Ishikawa (cell line): ENCODE results near the gene CALHM3.

ENCODE experiments used
- CEBPB ChIP-seq: IDR thresholded peaks from 2 replicates; pipeline ENCODE4 v1.6.1; 2012
- CREB1 ChIP-seq: IDR thresholded peaks from 2 replicates; pipeline ENCODE4 v1.6.1; 2012; ENCODE audit warnings: low read depth
- EGR1 ChIP-seq: IDR thresholded peaks from 2 replicates; pipeline ENCODE4 v1.6.1; 2012
- EP300 ChIP-seq: IDR thresholded peaks from 2 replicates; pipeline ENCODE4 v1.6.1; 2012; ENCODE audit warnings: borderline replicate concordance
- FOXM1 ChIP-seq: IDR thresholded peaks from 2 replicates; pipeline ENCODE4 v1.6.1; 2012; ENCODE audit warnings: low read depth, borderline replicate concordance
- NFIC ChIP-seq: IDR thresholded peaks from 2 replicates; pipeline ENCODE4 v1.6.1; 2012
- RAD21 ChIP-seq: IDR thresholded peaks from 2 replicates; pipeline ENCODE4 v1.6.1; 2012; ENCODE audit warnings: low read depth
- TAF1 ChIP-seq: IDR thresholded peaks from 2 replicates; pipeline ENCODE4 v1.6.1; 2012; ENCODE audit warnings: low read depth, mild to moderate bottlenecking
- TCF12 ChIP-seq: IDR thresholded peaks from 2 replicates; pipeline ENCODE4 v1.6.1; 2012; ENCODE audit warnings: low read depth
- TEAD4 ChIP-seq: IDR thresholded peaks from 2 replicates; pipeline ENCODE4 v1.6.1; 2012
- YY1 ChIP-seq: IDR thresholded peaks from 2 replicates; pipeline ENCODE4 v1.6.1; 2012; ENCODE audit warnings: low read depth
- ZBTB7A ChIP-seq: IDR thresholded peaks from 2 replicates; pipeline ENCODE4 v1.6.1; 2012; ENCODE audit warnings: low read depth
- TF ChIP-seq, protein P1 (sequence below): IDR thresholded peaks from 2 replicates; pipeline ENCODE4 v1.6.1; 2012
- TF ChIP-seq, protein P2 (sequence below): IDR thresholded peaks from 2 replicates; pipeline ENCODE4 v1.6.1; 2012; ENCODE audit warnings: low read depth, mild to moderate bottlenecking
- TF ChIP-seq, protein P3 (sequence below): IDR thresholded peaks from 2 replicates; pipeline ENCODE4 v1.6.1; 2012

Gene CALHM3

DNA sequence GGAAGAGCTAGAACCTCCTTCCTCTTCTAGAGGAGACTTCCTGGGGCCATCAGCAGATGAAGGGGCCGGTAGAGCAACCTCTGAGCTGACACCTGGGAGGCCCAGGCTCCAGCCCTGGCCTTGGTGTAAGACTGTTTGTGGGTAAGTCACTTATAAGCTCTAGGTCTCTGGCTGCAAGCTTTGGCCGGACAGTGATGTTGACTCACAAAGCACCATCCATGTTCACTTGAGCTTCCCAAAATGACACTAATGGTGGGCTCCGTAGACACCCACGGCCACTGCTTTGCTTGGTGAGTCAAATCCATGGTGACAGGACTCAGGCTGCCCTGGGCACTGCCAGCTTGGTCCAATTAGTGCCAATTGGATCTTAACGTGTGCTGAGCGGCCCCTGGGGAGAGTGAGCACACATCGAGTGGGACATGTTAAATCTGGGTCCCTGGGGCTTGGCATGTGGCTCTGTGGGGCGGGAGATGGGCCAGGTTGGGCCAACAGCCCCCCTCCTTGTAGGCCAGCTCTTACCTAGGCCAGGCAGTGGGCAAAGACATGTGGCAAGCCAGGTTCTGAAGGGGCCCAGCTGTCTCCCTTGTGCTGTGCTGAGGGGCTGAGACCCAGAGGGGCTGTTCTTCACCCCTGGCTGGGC is 31.1 kb upstream of the CALHM3 start:
- TF ChIP-seq TAF1: no peak
- no peak for TF ChIP-seq YY1
- no peak for TF ChIP-seq EP300
- TF ChIP-seq CREB1: no peak
- no peak for TF ChIP-seq FOXM1
- TF ChIP-seq, protein P1, sequence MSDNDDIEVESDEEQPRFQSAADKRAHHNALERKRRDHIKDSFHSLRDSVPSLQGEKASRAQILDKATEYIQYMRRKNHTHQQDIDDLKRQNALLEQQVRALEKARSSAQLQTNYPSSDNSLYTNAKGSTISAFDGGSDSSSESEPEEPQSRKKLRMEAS: no peak
- no peak for TF ChIP-seq TEAD4
- TF ChIP-seq, protein P2, sequence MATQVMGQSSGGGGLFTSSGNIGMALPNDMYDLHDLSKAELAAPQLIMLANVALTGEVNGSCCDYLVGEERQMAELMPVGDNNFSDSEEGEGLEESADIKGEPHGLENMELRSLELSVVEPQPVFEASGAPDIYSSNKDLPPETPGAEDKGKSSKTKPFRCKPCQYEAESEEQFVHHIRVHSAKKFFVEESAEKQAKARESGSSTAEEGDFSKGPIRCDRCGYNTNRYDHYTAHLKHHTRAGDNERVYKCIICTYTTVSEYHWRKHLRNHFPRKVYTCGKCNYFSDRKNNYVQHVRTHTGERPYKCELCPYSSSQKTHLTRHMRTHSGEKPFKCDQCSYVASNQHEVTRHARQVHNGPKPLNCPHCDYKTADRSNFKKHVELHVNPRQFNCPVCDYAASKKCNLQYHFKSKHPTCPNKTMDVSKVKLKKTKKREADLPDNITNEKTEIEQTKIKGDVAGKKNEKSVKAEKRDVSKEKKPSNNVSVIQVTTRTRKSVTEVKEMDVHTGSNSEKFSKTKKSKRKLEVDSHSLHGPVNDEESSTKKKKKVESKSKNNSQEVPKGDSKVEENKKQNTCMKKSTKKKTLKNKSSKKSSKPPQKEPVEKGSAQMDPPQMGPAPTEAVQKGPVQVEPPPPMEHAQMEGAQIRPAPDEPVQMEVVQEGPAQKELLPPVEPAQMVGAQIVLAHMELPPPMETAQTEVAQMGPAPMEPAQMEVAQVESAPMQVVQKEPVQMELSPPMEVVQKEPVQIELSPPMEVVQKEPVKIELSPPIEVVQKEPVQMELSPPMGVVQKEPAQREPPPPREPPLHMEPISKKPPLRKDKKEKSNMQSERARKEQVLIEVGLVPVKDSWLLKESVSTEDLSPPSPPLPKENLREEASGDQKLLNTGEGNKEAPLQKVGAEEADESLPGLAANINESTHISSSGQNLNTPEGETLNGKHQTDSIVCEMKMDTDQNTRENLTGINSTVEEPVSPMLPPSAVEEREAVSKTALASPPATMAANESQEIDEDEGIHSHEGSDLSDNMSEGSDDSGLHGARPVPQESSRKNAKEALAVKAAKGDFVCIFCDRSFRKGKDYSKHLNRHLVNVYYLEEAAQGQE: no peak
- TF ChIP-seq, protein P3, sequence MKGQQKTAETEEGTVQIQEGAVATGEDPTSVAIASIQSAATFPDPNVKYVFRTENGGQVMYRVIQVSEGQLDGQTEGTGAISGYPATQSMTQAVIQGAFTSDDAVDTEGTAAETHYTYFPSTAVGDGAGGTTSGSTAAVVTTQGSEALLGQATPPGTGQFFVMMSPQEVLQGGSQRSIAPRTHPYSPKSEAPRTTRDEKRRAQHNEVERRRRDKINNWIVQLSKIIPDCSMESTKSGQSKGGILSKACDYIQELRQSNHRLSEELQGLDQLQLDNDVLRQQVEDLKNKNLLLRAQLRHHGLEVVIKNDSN: no peak
- TF ChIP-seq NFIC: no peak
- no peak for TF ChIP-seq TCF12
- TF ChIP-seq RAD21: no peak
- no peak for TF ChIP-seq EGR1
- no peak for TF ChIP-seq CEBPB
- no peak for TF ChIP-seq ZBTB7A

DNA sequence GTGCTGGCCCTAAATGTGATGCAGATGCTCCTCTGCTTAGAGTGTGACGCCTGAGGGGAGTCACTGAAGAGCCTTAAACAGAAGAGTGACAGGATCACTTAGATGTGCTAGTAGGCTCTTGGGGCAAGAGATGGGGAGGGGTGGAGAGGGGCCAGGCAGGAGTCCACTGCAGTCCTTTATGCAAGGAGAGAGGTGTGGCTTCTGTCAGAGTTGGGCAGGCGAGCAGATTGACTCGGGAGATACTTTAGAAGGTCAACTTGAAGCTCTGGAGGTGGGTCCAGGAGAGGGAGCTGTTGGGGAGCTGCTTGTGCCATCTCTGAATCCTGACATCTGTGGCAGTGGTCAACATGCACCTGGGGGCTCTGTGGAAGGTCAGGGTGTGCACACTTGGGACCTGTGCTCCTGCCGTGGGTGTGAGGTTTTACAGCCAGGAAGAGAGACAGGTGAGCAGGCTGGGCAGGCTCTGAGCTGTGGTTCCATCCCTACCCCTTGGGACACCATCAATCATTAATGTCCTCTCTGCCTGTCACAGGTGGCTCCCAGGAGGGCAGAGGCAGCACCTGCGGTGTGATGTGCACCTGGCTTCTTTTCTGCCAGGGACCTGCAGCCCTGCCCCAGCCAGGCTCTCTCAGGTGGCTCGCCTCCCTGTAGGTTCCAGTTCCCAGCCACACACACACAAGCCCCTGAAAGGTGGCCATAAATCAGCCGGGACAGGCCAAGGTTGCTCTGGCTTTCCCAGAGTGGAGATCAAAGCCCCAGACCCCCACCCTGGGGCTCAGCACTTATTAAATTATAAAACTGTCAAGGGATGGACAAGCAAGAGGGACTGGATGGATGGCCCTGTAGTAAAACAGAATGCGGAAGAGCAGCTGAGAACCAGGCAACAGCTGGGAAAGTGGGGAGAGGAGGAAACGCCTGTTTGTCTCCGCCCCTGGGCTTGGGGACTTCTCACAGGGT is 28.5 kb upstream of the CALHM3 start:
- TF ChIP-seq YY1: no peak
- TF ChIP-seq CREB1: no peak
- no peak for TF ChIP-seq RAD21
- no peak for TF ChIP-seq EGR1
- TF ChIP-seq FOXM1: no peak
- no peak for TF ChIP-seq EP300
- TF ChIP-seq, protein P3: no peak
- TF ChIP-seq TCF12: no peak
- TF ChIP-seq, protein P2: no peak
- no peak for TF ChIP-seq CEBPB
- no peak for TF ChIP-seq NFIC
- TF ChIP-seq TEAD4: no peak
- TF ChIP-seq, protein P1: no peak
- TF ChIP-seq ZBTB7A: no peak
- no peak for TF ChIP-seq TAF1

DNA sequence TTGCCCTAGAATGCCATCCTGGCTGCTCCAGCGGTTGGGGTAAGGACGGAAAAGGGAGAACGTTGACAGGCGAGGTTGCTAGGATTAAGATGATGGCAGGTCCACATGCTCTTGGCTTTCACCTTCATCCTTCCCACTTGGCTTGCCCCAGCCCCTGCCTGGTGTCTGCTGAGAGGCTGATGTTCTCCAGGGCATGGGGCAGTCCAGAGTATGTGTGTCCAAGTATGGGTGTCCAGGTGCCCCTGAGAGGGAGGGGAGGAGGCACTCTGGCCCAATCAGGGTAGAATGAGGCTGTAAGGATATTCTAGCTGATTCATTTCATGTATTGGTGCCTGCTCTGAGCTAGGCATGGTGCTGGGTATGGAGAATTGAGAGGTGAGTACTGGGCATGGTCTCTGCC is 27.0 kb upstream of the CALHM3 start:
- TF ChIP-seq CEBPB: no peak
- TF ChIP-seq, protein P2: no peak
- no peak for TF ChIP-seq ZBTB7A
- TF ChIP-seq NFIC: no peak
- no peak for TF ChIP-seq FOXM1
- TF ChIP-seq RAD21: no peak
- TF ChIP-seq YY1: no peak
- TF ChIP-seq EGR1: no peak
- no peak for TF ChIP-seq TCF12
- TF ChIP-seq, protein P1: no peak
- no peak for TF ChIP-seq CREB1
- TF ChIP-seq EP300: no peak
- no peak for TF ChIP-seq TAF1
- TF ChIP-seq, protein P3: no peak
- TF ChIP-seq TEAD4: no peak
